OCI-LY1 (cell line): ENCODE measurements around the gene LCORL.

ENCODE experiments used
- H2AFZ ChIP-seq: fragments of 200-600 bp; sonication (generic), shearing (Covaris generic); 2 replicates; pipeline ENCODE4 v1.6.0; 2014; ENCODE audit warnings: antibody characterized with exemption, mild to moderate bottlenecking, low read length
- H3F3A ChIP-seq: fragments of 200-600 bp; sonication (generic), shearing (Covaris generic); 2 replicates; pipeline ENCODE4 v1.6.0; 2014; ENCODE audit warnings: mild to moderate bottlenecking, antibody characterized with exemption, low read length, moderate library complexity; ENCODE audit not compliant: insufficient read depth
- H3K27ac ChIP-seq: fragments of 200-600 bp; sonication (generic); 2 replicates; pipeline ENCODE4 v1.5.1; 2014; ENCODE audit warnings: low read length, mixed run types, mild to moderate bottlenecking, low read depth; ENCODE audit not compliant: poor library complexity, severe bottlenecking
- H3K27me3 ChIP-seq: fragments of 200-600 bp; sonication (generic); 2 replicates; pipeline ENCODE4 v1.6.0; 2014; ENCODE audit warnings: antibody characterized with exemption, mild to moderate bottlenecking, low read length, moderate library complexity; ENCODE audit not compliant: insufficient read depth
- H3K36me3 ChIP-seq: fragments of 200-600 bp; sonication (generic); 2 replicates; pipeline ENCODE4 v1.6.1; 2014; ENCODE audit warnings: mild to moderate bottlenecking, antibody characterized with exemption, low read length, moderate library complexity, mixed read lengths; ENCODE audit not compliant: insufficient read depth
- H3K4me1 ChIP-seq: fragments of 200-600 bp; sonication (generic); 2 replicates; pipeline ENCODE4 v1.5.1; 2014; ENCODE audit warnings: mild to moderate bottlenecking, low read length, moderate library complexity; ENCODE audit not compliant: insufficient read depth, severe bottlenecking
- H3K4me2 ChIP-seq: fragments of 200-600 bp; sonication (generic), shearing (Covaris generic); 2 replicates; pipeline ENCODE4 v1.6.1; 2014; ENCODE audit warnings: low read length
- H3K4me3 ChIP-seq: fragments of 200-600 bp; sonication (generic); 2 replicates; pipeline ENCODE4 v1.5.1; 2014; ENCODE audit warnings: low read length, low read depth, mild to moderate bottlenecking, mixed read lengths; ENCODE audit not compliant: poor library complexity, severe bottlenecking
- H3K79me2 ChIP-seq: fragments of 200-600 bp; shearing (Covaris generic); 2 replicates; pipeline ENCODE4 v1.6.1; 2016; ENCODE audit warnings: mixed run types, low read length, mixed read lengths; ENCODE audit not compliant: insufficient read depth
- H3K9ac ChIP-seq: fragments of 200-600 bp; sonication (generic), shearing (Covaris generic); 2 replicates; pipeline ENCODE4 v1.6.1; 2014; ENCODE audit warnings: mild to moderate bottlenecking, low read length, mixed read lengths
- H3K9me2 ChIP-seq: fragments of 200-600 bp; sonication (generic), shearing (Covaris generic); 2 replicates; pipeline ENCODE4 v1.6.1; 2014; ENCODE audit warnings: low read depth, mild to moderate bottlenecking, low read length, mixed read lengths
- H3K9me3 ChIP-seq: fragments of 200-600 bp; shearing (Covaris generic); 2 replicates; pipeline ENCODE4 v1.6.1; 2014; ENCODE audit warnings: low read length, mixed read lengths
- H4K20me1 ChIP-seq: fragments of 200-600 bp; sonication (generic), shearing (Covaris generic); 2 replicates; pipeline ENCODE4 v1.6.0; 2016; ENCODE audit warnings: mild to moderate bottlenecking, low read length; ENCODE audit not compliant: insufficient read depth
- CTCF ChIP-seq: fragments of 200-600 bp; sonication (generic), shearing (Covaris generic); IDR thresholded peaks from 2 replicates; pipeline ENCODE4 v1.5.1; 2017; ENCODE audit warnings: mild to moderate bottlenecking, antibody characterized with exemption, low read length, moderate library complexity, mixed read lengths
- EZH2 ChIP-seq: fragments of 200-600 bp; sonication (generic), shearing (Covaris generic); IDR thresholded peaks from 2 replicates; pipeline ENCODE4 v1.8.0; 2017; ENCODE audit warnings: borderline replicate concordance, mixed run types, mild to moderate bottlenecking, antibody characterized with exemption, low read length, moderate library complexity, mixed read lengths

LCORL gene

GRCh38 chr4:17933126-17933525, 88.4 kb downstream of the LCORL start:
- Histone ChIP-seq H4K20me1 (no peaks in the 10 kb centered on the region), H3K9me2 (no peaks in the 10 kb centered on the region), H3K4me1 (no peaks in the 10 kb centered on the region), H3K4me3 (no peak overlapping the region), H3K9ac (no peak overlapping the region), H2AFZ (no peak overlapping the region), H3F3A (no peaks in the 10 kb centered on the region), H3K9me3 (no peaks in the 10 kb centered on the region), H3K27ac (no peak overlapping the region), H3K36me3 (no peaks in the 10 kb centered on the region), H3K79me2 (no peaks in the 10 kb centered on the region), H3K27me3 (no peaks in the 10 kb centered on the region), H3K4me2 (no peak overlapping the region)
- TF ChIP-seq EZH2 (no peak), CTCF (no peak)

GRCh38 chr4:17932041-17932440, 89.5 kb downstream of the LCORL start:
- Histone ChIP-seq H3K4me3 (no peak overlapping the region), H3K9me2 (no peaks in the 10 kb centered on the region), H3K4me2 (no peak overlapping the region), H3K9ac (no peak overlapping the region), H3K27ac (no peak overlapping the region), H3K36me3 (no peaks in the 10 kb centered on the region), H3K79me2 (no peaks in the 10 kb centered on the region), H3K4me1 (no peaks in the 10 kb centered on the region), H3F3A (no peaks in the 10 kb centered on the region), H4K20me1 (no peaks in the 10 kb centered on the region), H3K9me3 (no peaks in the 10 kb centered on the region), H3K27me3 (no peaks in the 10 kb centered on the region), H2AFZ (no peak overlapping the region)
- TF ChIP-seq CTCF (no peak), EZH2 (no peak)

GRCh38 chr4:17930256-17930655, 91.3 kb downstream of the LCORL start:
- Histone ChIP-seq H3K27ac (no peak overlapping the region), H3K4me3 (no peak overlapping the region), H3K4me1 (no peaks in the 10 kb centered on the region), H3K79me2 (no peaks in the 10 kb centered on the region), H3K27me3 (no peaks in the 10 kb centered on the region), H2AFZ (no peak overlapping the region), H3K9me2 (no peaks in the 10 kb centered on the region), H3F3A (no peaks in the 10 kb centered on the region), H4K20me1 (no peaks in the 10 kb centered on the region), H3K9ac (no peak overlapping the region), H3K36me3 (no peaks in the 10 kb centered on the region), H3K9me3 (no peaks in the 10 kb centered on the region), H3K4me2 (no peak overlapping the region)
- TF ChIP-seq EZH2, result no peak
- no peak for TF ChIP-seq CTCF
